B cell (primary cell): ENCODE results near the gene DDRGK1.
"Not testable (repeated sequence)": the region's sequence is repeated elsewhere in the genome, so short reads cannot be mapped to it uniquely, and the experiment has no call there.

Experiments
- CTCF ChIP-seq: fragments of 200-600 bp; IDR thresholded peaks from one replicate; pipeline ENCODE4 v1.8.0; 2022; ENCODE audit warnings: antibody characterized with exemption, mild to moderate bottlenecking
- EZH2 ChIP-seq: IDR thresholded peaks from 2 replicates; pipeline ENCODE4 v1.6.1; 2012; ENCODE audit warnings: borderline replicate concordance, low read depth, mild to moderate bottlenecking, moderate library complexity, low read length; ENCODE audit not compliant: insufficient read depth, poor library complexity, severe bottlenecking

DNA sequence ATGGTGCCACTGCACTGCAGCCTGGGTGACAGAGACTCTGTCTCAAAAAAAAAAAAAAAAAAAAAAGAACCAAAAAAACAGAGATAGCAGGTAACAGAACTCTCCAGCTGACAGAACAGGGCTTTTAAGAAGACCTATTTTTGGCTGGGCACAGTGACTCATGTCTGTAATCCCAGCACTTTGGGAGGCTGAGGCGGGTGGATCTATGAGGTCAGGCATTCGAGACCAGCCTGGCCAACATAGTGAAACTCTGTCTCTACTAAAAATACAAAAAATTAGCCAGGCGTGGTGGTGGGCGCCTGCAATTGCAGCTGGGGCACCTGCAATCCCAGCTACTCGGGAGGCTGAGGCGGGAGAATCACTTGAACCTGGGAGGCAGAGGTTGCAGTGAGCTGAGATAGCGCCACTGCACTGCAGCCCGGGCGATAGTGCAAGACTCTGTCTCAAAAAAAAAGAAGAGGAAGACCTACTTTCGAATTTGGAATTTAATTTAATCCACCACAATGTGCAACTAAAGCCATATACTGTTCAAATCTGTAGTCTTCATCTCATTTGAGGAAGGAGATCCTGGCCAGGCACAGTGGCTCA is 52.3 kb downstream of the DDRGK1 start:
- not testable (repeated sequence) for TF ChIP-seq EZH2, CTCF
